Glomerular visceral epithelial cell (primary cell): Measurements from ENCODE around the gene GBP6.
"Not testable (repeated sequence)": the region's sequence is repeated elsewhere in the genome, so short reads cannot be mapped to it uniquely, and the experiment has no call there.

Experiments
- DNase-seq: peaks from one replicate; pipeline ENCODE4 v3.0.0-alpha.2; 2016; ENCODE audit errors: extremely low spot score

GBP6 gene

GRCh38 chr1:89373810-89374209 is 10.0 kb downstream of the GBP6 start:
- DNase-seq: not testable (repeated sequence)

GRCh38 chr1:89378001-89378400 is 14.1 kb downstream of the GBP6 start:
- DNase-seq: no peak

- DNase-seq: no peak
These were observed 17.8 kb downstream of the GBP6 start for GRCh38 chr1:89381618-89382017.

- DNase-seq: no peak
These were observed 18.6 kb downstream of the GBP6 start for GRCh38 chr1:89382479-89382878.

- DNase-seq: no peak
These were observed 19.3 kb downstream of the GBP6 start for GRCh38 chr1:89383185-89383584.

- DNase-seq: no peak
These were observed 26.8 kb downstream of the GBP6 start for GRCh38 chr1:89390707-89391106.

GRCh38 chr1:89391686-89392085 is 27.8 kb downstream of the GBP6 start:
- no peak for DNase-seq

- no peak for DNase-seq
These were observed 31.0 kb downstream of the GBP6 start for GRCh38 chr1:89394851-89395250.

GRCh38 chr1:89396902-89397301 is 33.0 kb downstream of the GBP6 start:
- no peak for DNase-seq

- DNase-seq: no peak
These were observed 41.5 kb downstream of the GBP6 start for GRCh38 chr1:89405275-89405929.

GRCh38 chr1:89407360-89407759 is 43.5 kb downstream of the GBP6 start:
- peak; percentile 14 for DNase-seq

GRCh38 chr1:89407768-89408167 is 43.9 kb downstream of the GBP6 start:
- not testable (repeated sequence) for DNase-seq

GRCh38 chr1:89425056-89425455 is 61.2 kb downstream of the GBP6 start:
- DNase-seq: no peak

- DNase-seq: no peak
These were observed 65.2 kb downstream of the GBP6 start for GRCh38 chr1:89429062-89429461.

- not testable (repeated sequence) for DNase-seq
These were observed 65.8 kb downstream of the GBP6 start for GRCh38 chr1:89429681-89430080.

- no peak for DNase-seq
These were observed 69.6 kb downstream of the GBP6 start for GRCh38 chr1:89433421-89433820.

GRCh38 chr1:89434058-89434780 is 70.4 kb downstream of the GBP6 start:
- DNase-seq: not testable (repeated sequence)
